Activated CD4-positive, CD25-positive, alpha-beta regulatory T cell treated with anti-CD3 and anti-CD28 coated beads, Interleukin-2, amount 50 U/mL, for 24 hours (primary cell): ENCODE measurements around the gene EFL1.

Source experiments
- ATAC-seq, 2 donors: fragments of 150-1000 bp; cut with Tn5 transposase; one replicate each; pipeline ENCODE4 v1.10.0; 2021; ENCODE audit warnings: mild to moderate bottlenecking in 1 of 2, moderate library complexity in 1 of 2

Gene EFL1

DNA sequence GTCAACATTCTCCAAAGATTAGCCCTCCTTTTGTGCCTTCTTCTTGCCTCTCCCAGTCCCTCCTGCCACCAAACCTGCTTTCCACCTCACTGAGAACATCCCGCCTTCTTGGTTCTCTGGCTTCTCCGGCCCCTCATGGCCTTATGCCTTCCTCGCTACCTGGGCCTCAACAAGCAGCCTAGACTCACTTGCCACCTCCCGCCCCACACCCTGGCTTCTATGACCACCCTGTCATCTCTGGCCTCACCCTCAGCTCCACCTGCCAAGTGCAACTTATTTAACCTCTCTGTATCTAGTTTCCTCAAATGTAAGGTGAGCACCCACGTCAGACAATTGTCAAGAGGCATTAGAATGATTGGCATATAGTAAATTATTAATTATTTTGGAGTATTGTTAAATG, 147.9 kb downstream of the EFL1 start:
- no peak for ATAC-seq

DNA sequence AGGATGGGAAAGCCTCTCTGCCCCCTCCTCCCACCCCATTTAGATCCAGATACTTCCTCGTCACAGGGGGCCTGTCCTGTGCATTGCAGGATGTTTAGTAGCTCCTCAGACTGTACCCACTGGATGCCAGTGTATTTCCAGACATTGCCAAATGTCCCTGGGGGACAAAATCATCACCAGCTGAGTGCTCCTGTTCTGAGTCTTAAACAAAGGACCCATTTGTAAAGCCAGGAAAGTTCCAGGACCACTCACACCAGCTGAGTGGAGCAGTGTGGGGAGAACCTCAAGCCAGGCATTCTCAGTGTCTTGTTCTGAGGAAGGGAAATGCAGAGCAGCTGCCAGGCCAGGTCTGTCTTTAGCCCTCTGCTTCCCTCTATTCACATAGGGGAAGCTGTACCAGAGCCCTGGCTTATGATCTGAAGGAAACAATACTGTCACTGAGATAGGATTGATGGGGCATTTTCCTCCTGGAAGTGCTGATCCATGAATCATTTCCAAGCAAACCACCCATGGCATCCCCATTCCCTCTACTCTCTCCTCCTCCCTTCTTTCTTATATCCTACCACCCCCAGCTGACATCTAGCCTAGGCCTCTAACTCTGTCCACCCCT, 149.3 kb downstream of the EFL1 start:
- no peak for ATAC-seq

GRCh38 chr15:82111918-82112317, 150.6 kb downstream of the EFL1 start:
- ATAC-seq: no peak

DNA sequence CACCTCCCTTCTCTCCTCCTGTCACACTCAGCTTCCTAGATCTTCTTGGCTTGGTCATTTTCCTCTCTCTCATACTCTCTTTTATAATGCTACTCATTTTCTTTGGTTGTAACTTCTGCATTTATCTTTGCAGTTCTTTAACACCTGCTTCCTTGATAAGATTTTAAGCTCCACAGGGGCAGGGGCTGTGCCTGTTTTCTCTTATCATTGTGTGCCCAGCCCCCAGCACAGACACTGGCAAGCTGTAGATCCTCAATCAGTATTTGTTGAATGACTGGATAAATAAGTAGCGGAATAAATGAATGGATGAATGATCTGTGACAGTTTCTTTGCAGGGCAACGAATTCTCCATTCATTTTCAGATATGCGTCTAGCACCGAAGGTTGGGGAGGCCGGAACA, 152.4 kb downstream of the EFL1 start:
- no peak for ATAC-seq

GRCh38 chr15:82108489-82109078, 153.9 kb downstream of the EFL1 start:
- ATAC-seq: peak; percentile 77 to 79

GRCh38 chr15:82106679-82107078, 155.9 kb downstream of the EFL1 start:
- ATAC-seq: no peak

DNA sequence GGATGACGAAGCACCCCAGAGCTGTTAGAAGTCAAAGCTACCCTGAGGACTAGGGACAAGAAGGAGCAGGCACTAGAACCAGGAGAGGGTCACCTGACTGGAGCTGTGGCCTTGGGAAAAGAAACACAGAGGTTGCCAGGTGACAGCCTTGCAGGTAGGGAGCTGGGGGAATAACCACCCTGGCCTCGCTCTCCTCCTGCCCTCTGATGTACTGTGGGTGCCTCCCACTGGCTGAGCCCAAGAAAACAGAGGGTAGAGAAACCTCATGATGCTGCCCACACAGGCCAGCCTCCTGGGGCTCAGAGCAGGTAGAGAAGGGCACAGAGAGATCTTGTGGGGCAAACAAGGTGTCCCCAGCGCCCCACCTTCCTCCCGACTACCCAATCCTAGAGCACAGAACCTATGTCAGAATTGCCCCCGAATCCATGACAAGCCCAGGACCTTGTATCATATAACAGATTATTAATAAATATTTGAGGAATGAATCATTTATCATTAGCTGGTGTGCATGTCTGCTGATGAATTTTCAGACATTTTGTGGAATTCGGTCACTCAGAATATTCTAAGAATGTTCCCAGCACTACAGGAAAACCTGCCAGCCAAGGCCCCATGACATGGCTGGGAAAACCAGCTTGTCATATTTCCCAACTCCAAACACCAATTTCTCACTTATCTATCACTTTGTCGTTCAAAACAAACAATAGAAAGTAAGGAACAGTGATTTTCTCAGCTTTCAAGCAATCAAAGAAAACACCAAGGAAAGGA, 156.9 kb downstream of the EFL1 start:
- ATAC-seq: no peak

- ATAC-seq: no peak
Measured at GRCh38 chr15:82103468-82103867, 159.1 kb downstream of the EFL1 start.

DNA sequence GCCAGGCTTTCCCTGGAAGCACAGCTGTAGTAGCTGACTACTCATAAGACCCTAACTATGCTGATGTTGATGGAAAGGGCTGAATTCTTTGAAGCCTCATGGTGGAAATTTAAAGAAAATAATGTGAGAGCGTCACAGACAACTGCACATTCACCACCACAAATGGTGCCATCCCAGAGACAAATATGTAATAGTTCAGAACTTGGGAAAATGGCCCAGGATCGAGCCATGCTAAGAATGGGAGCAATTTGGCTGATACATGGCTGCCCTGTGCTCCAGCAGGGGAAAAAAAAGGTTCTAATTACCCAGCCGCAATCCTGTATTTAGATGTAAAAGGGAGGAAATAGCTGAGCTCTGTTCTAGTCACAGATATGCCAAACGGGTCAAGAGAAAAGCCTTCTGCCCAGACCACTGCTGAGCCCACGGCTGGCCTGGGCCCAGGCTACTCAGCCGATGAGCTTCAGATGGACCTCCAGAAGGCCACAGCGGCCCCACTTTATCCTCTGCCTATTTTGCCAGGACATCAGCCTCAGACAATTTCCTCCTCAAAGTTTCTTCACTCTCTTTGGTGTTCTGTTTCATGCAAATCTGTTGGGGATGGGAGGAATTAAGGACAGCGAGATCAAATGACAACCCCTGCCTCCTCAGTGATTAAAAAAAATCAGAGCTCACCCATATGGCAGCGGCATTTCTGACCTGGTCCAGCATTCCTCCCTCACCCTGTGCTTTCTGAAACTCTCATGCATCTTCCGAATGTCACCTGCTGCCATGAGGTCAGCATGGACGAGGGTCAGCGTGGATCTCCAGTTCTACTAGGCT, 162.2 kb downstream of the EFL1 start:
- no peak for ATAC-seq

GRCh38 chr15:82098674-82099073, 163.9 kb downstream of the EFL1 start:
- ATAC-seq: no peak

- ATAC-seq: no peak
Measured at GRCh38 chr15:82095803-82096202, 166.7 kb downstream of the EFL1 start.

- ATAC-seq: no peak
Measured at GRCh38 chr15:82093774-82094211, 168.7 kb downstream of the EFL1 start.

DNA sequence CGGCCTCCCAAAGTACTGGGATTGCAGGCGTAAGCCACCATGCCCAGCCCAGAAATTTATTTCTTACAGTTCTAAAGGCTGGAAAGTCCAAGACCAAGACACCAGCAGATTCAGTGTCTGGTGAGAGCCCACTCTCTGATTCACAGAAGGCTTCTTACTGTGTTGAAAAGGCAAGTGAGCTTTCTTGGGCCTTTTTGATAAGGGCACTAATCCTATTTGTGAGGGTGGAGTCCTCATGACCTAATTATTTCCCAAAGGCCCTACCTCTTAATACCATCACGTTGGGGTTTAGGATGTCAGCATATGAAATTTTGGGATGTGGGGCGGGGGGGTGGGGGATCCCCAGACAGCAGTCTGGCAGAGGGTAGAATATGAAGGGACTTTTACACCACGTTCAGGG, 169.2 kb downstream of the EFL1 start:
- no peak for ATAC-seq

GRCh38 chr15:82091636-82092140, 170.8 kb downstream of the EFL1 start:
- ATAC-seq: no peak

- ATAC-seq: no peak
Measured at GRCh38 chr15:82086243-82086995, 176.1 kb downstream of the EFL1 start.

DNA sequence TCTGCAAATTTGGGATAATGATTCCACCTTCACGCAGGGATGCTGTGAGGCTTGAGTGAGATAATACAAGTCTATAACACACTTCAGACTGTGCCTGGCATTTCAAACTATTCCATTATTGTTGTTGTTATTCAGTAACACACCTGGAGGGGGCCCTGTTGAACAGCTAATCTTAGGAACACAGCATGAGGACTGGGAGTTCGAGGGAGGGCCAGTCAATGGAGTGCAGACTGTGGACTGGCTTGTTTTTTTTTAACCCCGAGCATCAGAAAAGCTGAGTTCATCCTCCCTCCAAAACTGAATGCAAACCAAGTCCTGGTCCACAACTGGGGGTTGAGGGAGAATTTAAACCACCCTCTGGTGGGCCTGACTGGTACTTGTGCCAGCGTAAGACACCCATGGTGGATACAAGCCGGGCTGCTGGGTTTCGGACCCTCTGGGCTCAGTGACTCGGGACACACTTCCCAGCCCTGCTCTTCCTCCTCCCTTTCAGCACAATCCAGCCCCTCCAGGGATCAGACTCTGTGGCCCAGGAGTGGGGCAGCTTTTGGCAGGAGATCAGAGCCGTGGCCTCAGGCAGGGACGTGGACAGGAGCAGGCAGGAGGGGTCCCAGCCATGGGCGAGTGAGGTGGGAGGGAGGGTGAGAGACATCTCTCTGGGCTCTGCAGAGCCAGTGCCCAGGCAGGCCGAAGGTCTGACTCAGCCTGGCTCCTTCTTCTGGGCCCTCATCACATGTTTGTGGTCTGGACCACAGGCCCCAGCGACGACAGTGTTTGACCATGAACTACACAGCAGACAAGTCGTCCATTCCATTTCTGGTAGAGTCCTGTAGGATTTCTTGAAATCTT, 180.4 kb downstream of the EFL1 start:
- no peak for ATAC-seq

DNA sequence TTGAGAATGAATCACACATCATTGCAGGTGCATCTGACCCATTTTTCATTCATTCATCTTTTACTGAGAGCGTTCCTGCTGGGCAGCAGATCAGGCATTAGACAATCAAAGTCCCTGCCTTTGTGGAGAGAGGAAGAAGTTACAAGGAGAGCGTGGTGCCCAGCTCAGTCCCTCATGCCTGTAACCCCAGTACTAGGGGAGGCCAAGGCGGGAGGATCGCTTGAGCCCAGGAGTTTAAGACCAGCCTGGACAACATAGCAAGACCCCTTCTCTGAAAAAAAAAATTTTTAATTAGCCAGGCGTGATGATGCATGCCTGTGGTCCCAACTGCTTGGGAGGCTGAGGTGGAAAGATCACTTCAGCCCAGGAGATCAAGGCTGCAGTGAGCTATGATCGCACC, 181.8 kb downstream of the EFL1 start:
- ATAC-seq: no peak
